Measurements from ENCODE around the gene ETF1.
A peak's percentile ranks its signal among the peaks of the same experiment; 100 is the strongest.

Gene ETF1

DNA sequence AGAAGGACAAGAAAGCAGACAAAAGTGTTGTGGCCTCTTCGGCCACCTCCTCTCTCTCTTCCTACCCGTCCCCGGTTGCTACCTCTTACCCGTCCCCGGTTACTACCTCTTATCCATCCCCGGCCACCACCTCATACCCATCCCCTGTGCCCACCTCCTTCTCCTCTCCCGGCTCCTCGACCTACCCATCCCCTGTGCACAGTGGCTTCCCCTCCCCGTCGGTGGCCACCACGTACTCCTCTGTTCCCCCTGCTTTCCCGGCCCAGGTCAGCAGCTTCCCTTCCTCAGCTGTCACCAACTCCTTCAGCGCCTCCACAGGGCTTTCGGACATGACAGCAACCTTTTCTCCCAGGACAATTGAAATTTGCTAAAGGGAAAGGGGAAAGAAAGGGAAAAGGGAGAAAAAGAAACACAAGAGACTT lies 75.3 kb downstream of the ETF1 start:
- no peak overlapping the region for H3K27ac ChIP-seq (ENCODE audit: low read depth, low read length)
- peaks cover 21% of the 10 kb centered on the region for H3K27me3 ChIP-seq (ENCODE audit: insufficient read depth, low read length)
- no peaks in the 10 kb centered on the region for H3K36me3 ChIP-seq (ENCODE audit: insufficient read depth, low read length)
- no peaks in the 10 kb centered on the region for H3K9me3 ChIP-seq (ENCODE audit: insufficient read depth, low read depth, low read length)
- H3K4me3 ChIP-seq (ENCODE audit: low read length) = 0 out of 2 replicates have a peak overlapping the region, but pooled peaks have one; percentile 74
- 86% methylated on average over 13 of the region's 14 CpGs for WGBS
- no peak overlapping the region for H3K9ac ChIP-seq (ENCODE audit: low read depth, low read length)
- H3K4me1 ChIP-seq (ENCODE audit: insufficient read depth, low read length) = no peaks in the 10 kb centered on the region; the same call in 1 of the 2 replicates

DNA sequence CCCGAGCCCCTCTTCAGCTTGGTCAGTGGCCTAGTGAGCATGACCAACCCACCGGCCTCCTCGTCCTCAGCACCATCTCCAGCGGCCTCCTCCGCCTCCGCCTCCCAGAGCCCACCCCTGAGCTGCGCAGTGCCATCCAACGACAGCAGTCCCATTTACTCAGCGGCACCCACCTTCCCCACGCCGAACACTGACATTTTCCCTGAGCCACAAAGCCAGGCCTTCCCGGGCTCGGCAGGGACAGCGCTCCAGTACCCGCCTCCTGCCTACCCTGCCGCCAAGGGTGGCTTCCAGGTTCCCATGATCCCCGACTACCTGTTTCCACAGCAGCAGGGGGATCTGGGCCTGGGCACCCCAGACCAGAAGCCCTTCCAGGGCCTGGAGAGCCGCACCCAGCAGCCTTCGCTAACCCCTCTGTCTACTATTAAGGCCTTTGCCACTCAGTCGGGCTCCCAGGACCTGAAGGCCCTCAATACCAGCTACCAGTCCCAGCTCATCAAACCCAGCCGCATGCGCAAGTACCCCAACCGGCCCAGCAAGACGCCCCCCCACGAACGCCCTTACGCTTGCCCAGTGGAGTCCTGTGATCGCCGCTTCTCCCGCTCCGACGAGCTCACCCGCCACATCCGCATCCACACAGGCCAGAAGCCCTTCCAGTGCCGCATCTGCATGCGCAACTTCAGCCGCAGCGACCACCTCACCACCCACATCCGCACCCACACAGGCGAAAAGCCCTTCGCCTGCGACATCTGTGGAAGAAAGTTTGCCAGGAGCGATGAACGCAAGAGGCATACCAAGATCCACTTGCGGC lies 75.9 kb downstream of the ETF1 start:
- Histone ChIP-seq H3K36me3 (ENCODE audit: insufficient read depth, low read length) (no peaks in the 10 kb centered on the region), H3K9ac (ENCODE audit: low read depth, low read length) (peak overlapping the region; percentile 92; the same call in 1 of the 2 replicates), H3K4me3 (ENCODE audit: low read length) (peak overlapping the region; percentile 74), H3K9me3 (ENCODE audit: insufficient read depth, low read depth, low read length) (no peaks in the 10 kb centered on the region), H3K27ac (ENCODE audit: low read depth, low read length) (no peak overlapping the region), H3K4me1 (ENCODE audit: insufficient read depth, low read length) (no peaks in the 10 kb centered on the region; the same call in 1 of the 2 replicates), H3K27me3 (ENCODE audit: insufficient read depth, low read length) (peaks cover 21% of the 10 kb centered on the region)
- WGBS = 90% methylated on average over 45 of the region's 45 CpGs

DNA sequence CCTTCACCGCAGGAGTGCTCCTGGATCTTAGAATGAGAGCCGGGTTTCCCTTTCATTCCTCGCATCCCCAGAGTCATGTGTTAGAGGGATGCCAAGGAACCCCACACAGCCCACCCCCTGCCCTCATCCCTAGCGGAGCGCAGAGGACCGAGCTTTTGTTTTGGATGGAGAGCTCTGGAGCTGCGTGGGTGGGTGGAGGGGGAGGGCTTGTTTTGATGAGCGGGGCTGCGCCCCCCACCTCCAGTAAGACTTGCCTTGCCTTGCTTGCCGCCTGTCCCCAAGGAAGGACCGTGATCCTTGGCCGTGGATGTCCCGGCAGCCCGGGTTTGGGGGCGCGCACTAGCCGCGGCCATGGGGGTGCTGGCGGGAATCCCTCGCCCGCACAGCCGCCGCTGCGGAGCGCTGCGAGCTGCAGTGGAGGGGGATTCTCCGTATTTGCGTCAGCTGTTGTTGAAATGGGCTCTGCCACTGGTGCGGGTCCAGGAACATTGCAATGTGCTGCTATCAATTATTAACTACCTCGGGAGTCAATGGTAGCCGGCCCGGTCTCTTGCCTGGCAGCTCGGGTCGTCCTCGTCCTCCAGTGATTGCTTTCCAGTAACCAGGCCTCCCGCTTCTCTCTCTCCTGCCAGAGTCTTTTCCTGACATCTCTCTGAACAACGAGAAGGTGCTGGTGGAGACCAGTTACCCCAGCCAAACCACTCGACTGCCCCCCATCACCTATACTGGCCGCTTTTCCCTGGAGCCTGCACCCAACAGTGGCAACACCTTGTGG lies 76.7 kb downstream of the ETF1 start:
- no peaks in the 10 kb centered on the region for H3K36me3 ChIP-seq (ENCODE audit: insufficient read depth, low read length)
- H3K27ac ChIP-seq (ENCODE audit: low read depth, low read length) = no peak overlapping the region
- H3K9me3 ChIP-seq (ENCODE audit: insufficient read depth, low read depth, low read length) = no peaks in the 10 kb centered on the region
- H3K27me3 ChIP-seq (ENCODE audit: insufficient read depth, low read length) = peaks cover 21% of the 10 kb centered on the region
- WGBS = 15% methylated on average over 39 of the region's 39 CpGs
- peak overlapping the region; percentile 74 for H3K4me3 ChIP-seq (ENCODE audit: low read length)
- no peaks in the 10 kb centered on the region; the same call in 1 of the 2 replicates for H3K4me1 ChIP-seq (ENCODE audit: insufficient read depth, low read length)
- H3K9ac ChIP-seq (ENCODE audit: low read depth, low read length) = peak overlapping the region; percentile 92

DNA sequence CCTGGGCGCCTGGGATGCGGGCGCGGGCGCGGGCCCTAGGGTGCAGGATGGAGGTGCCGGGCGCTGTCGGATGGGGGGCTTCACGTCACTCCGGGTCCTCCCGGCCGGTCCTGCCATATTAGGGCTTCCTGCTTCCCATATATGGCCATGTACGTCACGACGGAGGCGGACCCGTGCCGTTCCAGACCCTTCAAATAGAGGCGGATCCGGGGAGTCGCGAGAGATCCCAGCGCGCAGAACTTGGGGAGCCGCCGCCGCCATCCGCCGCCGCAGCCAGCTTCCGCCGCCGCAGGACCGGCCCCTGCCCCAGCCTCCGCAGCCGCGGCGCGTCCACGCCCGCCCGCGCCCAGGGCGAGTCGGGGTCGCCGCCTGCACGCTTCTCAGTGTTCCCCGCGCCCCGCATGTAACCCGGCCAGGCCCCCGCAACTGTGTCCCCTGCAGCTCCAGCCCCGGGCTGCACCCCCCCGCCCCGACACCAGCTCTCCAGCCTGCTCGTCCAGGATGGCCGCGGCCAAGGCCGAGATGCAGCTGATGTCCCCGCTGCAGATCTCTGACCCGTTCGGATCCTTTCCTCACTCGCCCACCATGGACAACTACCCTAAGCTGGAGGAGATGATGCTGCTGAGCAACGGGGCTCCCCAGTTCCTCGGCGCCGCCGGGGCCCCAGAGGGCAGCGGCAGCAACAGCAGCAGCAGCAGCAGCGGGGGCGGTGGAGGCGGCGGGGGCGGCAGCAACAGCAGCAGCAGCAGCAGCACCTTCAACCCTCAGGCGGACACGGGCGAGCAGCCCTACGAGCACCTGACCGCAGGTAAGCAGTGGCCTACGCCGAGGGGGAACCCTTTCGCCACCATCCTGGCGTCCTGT lies 77.5 kb downstream of the ETF1 start, which contains the start of gene EGR1:
Gene EGR1 (plus strand): TSS at position 219 of the 864 bp plus-strand sequence. CDS start 283 bp downstream, at position 502.
- Histone ChIP-seq H3K9me3 (ENCODE audit: insufficient read depth, low read depth, low read length) (no peaks in the 10 kb centered on the region), H3K36me3 (ENCODE audit: insufficient read depth, low read length) (no peaks in the 10 kb centered on the region), H3K4me3 (ENCODE audit: low read length) (peak within 1 kb of the TSS; percentile 74), H3K27ac (ENCODE audit: low read depth, low read length) (peak within 1 kb of the TSS; percentile 94), H3K27me3 (ENCODE audit: insufficient read depth, low read length) (peaks cover 21% of the 10 kb centered on the region), H3K4me1 (ENCODE audit: insufficient read depth, low read length) (no peaks in the 10 kb centered on the region; the same call in 1 of the 2 replicates), H3K9ac (ENCODE audit: low read depth, low read length) (peak within 1 kb of the TSS; percentile 92)
- 1% methylated on average over 85 of the region's 85 CpGs for WGBS

DNA sequence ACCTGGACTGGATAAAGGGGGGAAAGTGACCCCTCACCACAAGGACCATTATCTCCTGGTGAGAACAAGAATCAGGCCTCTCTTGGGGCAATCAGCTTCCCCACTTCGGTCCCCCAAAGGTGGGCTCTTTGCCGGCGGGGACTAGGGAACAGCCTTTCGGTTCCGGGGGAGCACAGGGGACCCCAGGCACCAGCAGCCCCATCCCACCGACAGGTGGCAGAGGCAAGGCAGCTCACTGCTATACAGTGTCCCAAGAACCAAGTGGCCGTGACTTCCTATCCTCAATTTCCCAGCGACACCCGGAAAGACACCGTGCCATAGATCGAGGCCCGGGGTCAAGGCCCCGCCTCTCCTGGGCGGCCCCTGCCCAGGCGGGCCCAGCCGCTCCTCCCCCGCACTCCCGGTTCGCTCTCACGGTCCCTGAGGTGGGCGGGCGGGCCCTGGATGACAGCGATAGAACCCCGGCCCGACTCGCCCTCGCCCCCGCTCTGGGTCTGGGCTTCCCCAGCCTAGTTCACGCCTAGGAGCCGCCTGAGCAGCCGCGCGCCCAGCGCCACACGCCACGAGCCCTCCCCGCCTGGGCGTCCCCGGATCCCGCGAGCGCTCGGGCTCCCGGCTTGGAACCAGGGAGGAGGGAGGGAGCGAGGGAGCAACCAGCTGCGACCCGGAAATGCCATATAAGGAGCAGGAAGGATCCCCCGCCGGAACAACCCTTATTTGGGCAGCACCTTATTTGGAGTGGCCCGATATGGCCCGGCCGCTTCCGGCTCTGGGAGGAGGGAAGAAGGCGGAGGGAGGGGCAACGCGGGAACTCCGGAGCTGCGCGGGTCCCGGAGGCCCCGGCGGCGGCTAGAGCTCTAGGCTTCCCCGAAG lies 78.4 kb downstream of the ETF1 start:
- Histone ChIP-seq H3K27me3 (ENCODE audit: insufficient read depth, low read length) (peaks cover 21% of the 10 kb centered on the region), H3K9ac (ENCODE audit: low read depth, low read length) (peak overlapping the region; percentile 92), H3K27ac (ENCODE audit: low read depth, low read length) (peak overlapping the region; percentile 94), H3K36me3 (ENCODE audit: insufficient read depth, low read length) (no peaks in the 10 kb centered on the region), H3K4me3 (ENCODE audit: low read length) (peak overlapping the region; percentile 74), H3K9me3 (ENCODE audit: insufficient read depth, low read depth, low read length) (no peaks in the 10 kb centered on the region), H3K4me1 (ENCODE audit: insufficient read depth, low read length) (no peaks in the 10 kb centered on the region; the same call in 1 of the 2 replicates)
- under 1% methylated on average over 64 of the region's 64 CpGs for WGBS

DNA sequence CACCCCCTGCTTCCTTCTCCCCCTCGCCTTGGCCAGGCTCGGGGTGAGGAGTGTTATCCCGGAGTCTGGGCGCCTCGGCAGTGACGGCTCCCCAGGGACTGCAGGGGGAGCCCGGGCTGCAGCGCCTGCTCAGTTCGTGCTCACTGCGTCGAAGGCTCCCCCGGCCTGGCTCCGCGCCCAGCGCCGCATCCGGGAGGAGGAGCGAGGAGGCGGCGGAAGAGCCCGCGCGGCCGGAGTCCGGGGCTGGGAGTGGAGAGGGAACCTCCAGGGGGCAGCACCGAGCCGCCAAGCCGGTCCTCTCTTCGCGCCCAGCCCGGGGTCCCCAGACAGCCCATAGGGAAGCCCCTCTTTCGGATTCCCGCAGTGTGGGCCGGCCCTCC lies 79.0 kb downstream of the ETF1 start:
- H3K9ac ChIP-seq (ENCODE audit: low read depth, low read length) = peak overlapping the region; percentile 92
- H3K36me3 ChIP-seq (ENCODE audit: insufficient read depth, low read length) = no peaks in the 10 kb centered on the region
- H3K9me3 ChIP-seq (ENCODE audit: insufficient read depth, low read depth, low read length) = no peaks in the 10 kb centered on the region
- H3K4me1 ChIP-seq (ENCODE audit: insufficient read depth, low read length) = no peaks in the 10 kb centered on the region; the same call in 1 of the 2 replicates
- peaks cover 21% of the 10 kb centered on the region for H3K27me3 ChIP-seq (ENCODE audit: insufficient read depth, low read length)
- under 1% methylated on average over 34 of the region's 34 CpGs for WGBS
- H3K27ac ChIP-seq (ENCODE audit: low read depth, low read length) = peak overlapping the region; percentile 94
- H3K4me3 ChIP-seq (ENCODE audit: low read length) = peak overlapping the region; percentile 74

DNA sequence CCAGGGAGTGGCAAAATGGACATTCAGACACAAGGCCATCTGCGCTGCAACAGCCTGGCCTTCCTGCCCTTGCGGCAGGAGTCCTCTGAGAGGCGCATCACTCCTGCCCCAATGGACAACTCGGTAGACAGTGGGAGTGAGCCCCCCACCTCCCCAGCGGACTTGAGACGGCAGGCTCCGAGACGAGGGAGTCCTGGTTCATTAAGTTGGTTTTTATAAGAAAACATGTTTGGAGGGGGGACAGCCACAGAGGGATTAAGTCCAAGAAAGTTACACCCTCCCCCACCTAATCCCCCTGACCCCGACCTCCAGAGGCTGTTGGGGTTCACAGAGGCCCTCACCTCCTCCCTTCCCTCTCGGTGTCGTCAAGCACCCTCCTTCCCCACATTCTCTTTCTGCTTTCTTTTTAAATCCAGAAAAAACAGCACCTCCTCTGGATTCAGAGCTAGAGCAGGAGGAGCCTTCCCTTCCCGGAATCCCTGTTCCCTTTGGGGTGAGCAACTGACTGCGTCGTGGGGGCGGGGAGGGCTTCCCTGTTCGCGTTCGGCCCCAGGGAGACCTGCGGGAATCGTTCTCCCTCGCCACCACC lies 79.5 kb downstream of the ETF1 start:
- H3K4me1 ChIP-seq (ENCODE audit: insufficient read depth, low read length) = no peaks in the 10 kb centered on the region; the same call in 1 of the 2 replicates
- peak overlapping the region; percentile 74 for H3K4me3 ChIP-seq (ENCODE audit: low read length)
- WGBS = 32% methylated on average over 21 of the region's 21 CpGs
- H3K9ac ChIP-seq (ENCODE audit: low read depth, low read length) = peak overlapping the region; percentile 86
- H3K27me3 ChIP-seq (ENCODE audit: insufficient read depth, low read length) = peaks cover 21% of the 10 kb centered on the region
- H3K36me3 ChIP-seq (ENCODE audit: insufficient read depth, low read length) = no peaks in the 10 kb centered on the region
- H3K9me3 ChIP-seq (ENCODE audit: insufficient read depth, low read depth, low read length) = no peaks in the 10 kb centered on the region
- H3K27ac ChIP-seq (ENCODE audit: low read depth, low read length) = peak overlapping the region; percentile 94

DNA sequence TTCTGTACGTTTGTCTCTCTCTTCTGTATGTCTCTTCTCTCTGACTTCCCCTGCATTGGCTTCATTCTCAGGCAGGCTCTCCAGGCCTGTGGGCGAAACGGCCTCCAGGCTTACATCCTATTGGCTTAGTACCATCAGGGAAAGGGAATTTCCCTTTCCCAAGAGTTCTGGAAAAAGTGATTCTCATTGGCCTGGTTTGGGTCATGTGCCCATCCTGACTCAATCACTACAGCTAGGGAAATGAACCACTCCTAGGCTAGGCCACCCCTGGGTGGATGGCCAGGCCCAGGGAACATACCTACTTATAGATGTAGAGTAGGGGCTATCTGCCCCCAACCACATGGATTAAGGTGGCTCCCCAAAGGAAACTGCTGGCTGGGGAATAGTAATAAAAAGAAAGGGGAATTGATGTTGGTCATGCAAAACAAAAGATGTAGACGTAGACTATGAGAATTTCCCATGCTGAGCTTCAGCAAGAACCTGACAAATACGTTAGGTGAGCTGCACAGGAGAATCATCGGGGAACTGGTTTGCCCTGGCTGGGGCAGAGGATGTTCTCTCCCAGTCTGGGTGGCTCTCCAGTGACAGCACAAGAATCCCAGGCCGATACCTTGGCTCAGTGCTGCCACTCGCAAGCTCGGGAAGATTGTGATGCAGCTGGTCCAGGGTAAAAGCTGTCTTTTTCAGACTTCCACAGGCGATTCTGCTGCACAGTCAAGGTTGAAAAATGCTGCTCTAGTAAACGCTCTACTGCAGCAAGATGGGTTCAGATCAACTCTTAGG lies 81.5 kb downstream of the ETF1 start:
- 88% methylated on average over 11 of the region's 11 CpGs for WGBS

DNA sequence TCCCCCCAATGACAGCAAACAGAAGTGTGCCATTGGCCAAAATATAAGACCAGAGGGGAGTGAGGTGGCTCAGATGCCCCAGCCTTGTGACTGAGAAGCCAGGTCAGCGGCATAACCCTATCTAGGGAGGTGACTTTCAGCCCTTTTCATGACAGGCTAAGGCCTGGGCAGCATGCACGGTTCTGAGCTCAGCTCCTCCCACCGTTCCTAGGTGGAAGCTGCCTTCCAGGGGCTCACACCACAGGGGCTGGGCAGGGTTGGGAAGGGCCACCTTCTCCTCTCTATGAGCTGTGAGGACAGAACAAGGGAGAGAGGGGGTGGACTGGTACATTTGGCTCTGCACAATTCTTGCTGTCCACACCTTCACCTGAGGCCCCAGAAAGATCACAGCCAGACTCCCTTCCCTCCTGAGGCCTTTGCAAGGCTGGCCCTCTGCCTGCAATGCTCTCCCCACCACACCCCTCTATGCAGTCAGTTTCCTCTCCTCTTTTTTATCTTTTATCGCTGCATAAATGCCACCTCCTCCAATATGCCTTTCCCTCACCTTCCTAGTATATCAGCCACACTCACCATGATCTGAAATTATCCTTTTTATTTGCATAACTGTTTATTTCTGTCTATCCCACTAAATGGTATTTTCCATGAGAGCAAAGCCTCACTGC lies 82.9 kb downstream of the ETF1 start:
- no peaks in the 10 kb centered on the region for H3K27me3 ChIP-seq (ENCODE audit: insufficient read depth, low read length)
- H3K9ac ChIP-seq (ENCODE audit: low read depth, low read length) = no peak overlapping the region
- WGBS = 74% methylated on average over 4 of the region's 4 CpGs
- H3K4me1 ChIP-seq (ENCODE audit: insufficient read depth, low read length) = peaks cover 7% of the 10 kb centered on the region
- no peaks in the 10 kb centered on the region for H3K36me3 ChIP-seq (ENCODE audit: insufficient read depth, low read length)
- H3K27ac ChIP-seq (ENCODE audit: low read depth, low read length) = no peak overlapping the region
- no peaks in the 10 kb centered on the region for H3K9me3 ChIP-seq (ENCODE audit: insufficient read depth, low read depth, low read length)
- no peak overlapping the region for H3K4me3 ChIP-seq (ENCODE audit: low read length)

More for the DNA sequence above, 81.5 kb downstream of the ETF1 start:
- Histone ChIP-seq H3K4me1 (ENCODE audit: insufficient read depth, low read length) (no peaks in the 10 kb centered on the region; the same call in 1 of the 2 replicates), H3K27me3 (ENCODE audit: insufficient read depth, low read length) (peaks cover 10% of the 10 kb centered on the region), H3K4me3 (ENCODE audit: low read length) (no peak overlapping the region), H3K9me3 (ENCODE audit: insufficient read depth, low read depth, low read length) (no peaks in the 10 kb centered on the region), H3K36me3 (ENCODE audit: insufficient read depth, low read length) (no peaks in the 10 kb centered on the region), H3K27ac (ENCODE audit: low read depth, low read length) (no peak overlapping the region), H3K9ac (ENCODE audit: low read depth, low read length) (no peak overlapping the region)

All from HUES64 (cell line).